Stimulated activated effector memory CD8-positive, alpha-beta T cell treated with anti-CD3 and anti-CD28 coated beads, Interleukin-12 subunit alpha, Interleukin-12 subunit beta, amount 100 ng/mL, for 72 hours (primary cell): ENCODE data around the gene MED4.

Experiments
- ATAC-seq: fragments of 150-1000 bp; cut with Tn5 transposase; 2 replicates; pipeline ENCODE4 v1.10.0; 2021
- DNase-seq, 2 donors: peaks; one replicate each; pipeline ENCODE4 v3.0.0; 2021 to 2022; ENCODE audit warnings: low spot score in 2 of 2
- H3K27ac Mint-ChIP-seq: one replicate; pipeline ENCODE4 v1.8.0; 2022; ENCODE audit warnings: mild to moderate bottlenecking, mixed read lengths
- H3K36me3 Mint-ChIP-seq: one replicate; pipeline ENCODE4 v1.8.0; 2022; ENCODE audit warnings: mild to moderate bottlenecking, mixed read lengths
- H3K4me1 Mint-ChIP-seq: one replicate; pipeline ENCODE4 v1.8.0; 2022; ENCODE audit warnings: mixed read lengths
- H3K4me3 Mint-ChIP-seq: one replicate; pipeline ENCODE4 v1.8.0; 2022; ENCODE audit warnings: mild to moderate bottlenecking, mixed read lengths
- H3K9me3 Mint-ChIP-seq: one replicate; pipeline ENCODE4 v1.8.0; 2022; ENCODE audit warnings: mixed read lengths

MED4 gene

GRCh38 chr13:48094781-48095502 lies at the start of gene MED4:
TSS of gene MED4 (minus strand) at chr13:48095104. CDS start at chr13:48095078, 26 bp downstream.
- Mint-ChIP-seq H3K4me3 (peak within 1 kb of the TSS; percentile 95), H3K9me3 (no peaks in the 10 kb centered on the region), H3K36me3 (peaks cover 26% of the 10 kb centered on the region), H3K4me1 (peaks cover 41% of the 10 kb centered on the region), H3K27ac (peak within 1 kb of the TSS; percentile 98)
- DNase-seq = peak; percentile 99 to 100
- peak; percentile 96 for ATAC-seq

GRCh38 chr13:48144413-48145035 lies 49.6 kb upstream of the MED4 start:
- Mint-ChIP-seq H3K36me3 (no peaks in the 10 kb centered on the region), H3K9me3 (no peaks in the 10 kb centered on the region), H3K4me1 (peaks cover 20% of the 10 kb centered on the region), H3K27ac (peak overlapping the region; percentile 10), H3K4me3 (no peak overlapping the region)
- ATAC-seq (peak; percentile 60), DNase-seq (no peak)

- ATAC-seq (no peak), DNase-seq (no peak)
- H3K27ac Mint-ChIP-seq = no peak overlapping the region
- no peaks in the 10 kb centered on the region for H3K9me3 Mint-ChIP-seq
- peaks cover 23% of the 10 kb centered on the region for H3K4me1 Mint-ChIP-seq
- H3K4me3 Mint-ChIP-seq = no peak overlapping the region
- no peaks in the 10 kb centered on the region for H3K36me3 Mint-ChIP-seq
Measured at GRCh38 chr13:48142436-48142835, 47.5 kb upstream of the MED4 start.

GRCh38 chr13:48138270-48138669 lies 43.4 kb upstream of the MED4 start:
- peak; percentile 96 for ATAC-seq
- H3K36me3 Mint-ChIP-seq = no peaks in the 10 kb centered on the region
- no peaks in the 10 kb centered on the region for H3K9me3 Mint-ChIP-seq
- H3K27ac Mint-ChIP-seq = no peak overlapping the region
- H3K4me3 Mint-ChIP-seq = no peak overlapping the region
- H3K4me1 Mint-ChIP-seq = peaks cover 11% of the 10 kb centered on the region
- DNase-seq = no peak

GRCh38 chr13:48132961-48133360 lies 38.1 kb upstream of the MED4 start:
- DNase-seq (no peak), ATAC-seq (no peak)
- Mint-ChIP-seq H3K4me1 (no peaks in the 10 kb centered on the region), H3K4me3 (no peak overlapping the region), H3K9me3 (no peaks in the 10 kb centered on the region), H3K27ac (no peak overlapping the region), H3K36me3 (no peaks in the 10 kb centered on the region)

GRCh38 chr13:48131533-48131932 lies 36.6 kb upstream of the MED4 start:
- no peak for DNase-seq
- Mint-ChIP-seq H3K4me1 (peaks cover 10% of the 10 kb centered on the region), H3K9me3 (no peaks in the 10 kb centered on the region), H3K36me3 (no peaks in the 10 kb centered on the region), H3K27ac (no peak overlapping the region), H3K4me3 (no peak overlapping the region)
- no peak for ATAC-seq

- H3K36me3 Mint-ChIP-seq = no peaks in the 10 kb centered on the region
- peaks cover 10% of the 10 kb centered on the region for H3K4me1 Mint-ChIP-seq
- H3K9me3 Mint-ChIP-seq = no peaks in the 10 kb centered on the region
- peak; percentile 75 for ATAC-seq
- no peak overlapping the region for H3K4me3 Mint-ChIP-seq
- H3K27ac Mint-ChIP-seq = no peak overlapping the region
- DNase-seq = peak; percentile 13 to 55
Measured at GRCh38 chr13:48126944-48127830, 32.3 kb upstream of the MED4 start.

GRCh38 chr13:48125794-48126228 lies 30.9 kb upstream of the MED4 start:
- Mint-ChIP-seq H3K36me3 (no peaks in the 10 kb centered on the region), H3K4me1 (peaks cover 10% of the 10 kb centered on the region), H3K27ac (no peak overlapping the region), H3K4me3 (no peak overlapping the region), H3K9me3 (no peaks in the 10 kb centered on the region)
- no peak for DNase-seq
- no peak for ATAC-seq

- no peak overlapping the region for H3K4me3 Mint-ChIP-seq
- H3K9me3 Mint-ChIP-seq = no peaks in the 10 kb centered on the region
- DNase-seq (no peak), ATAC-seq (no peak)
- peaks cover 10% of the 10 kb centered on the region for H3K4me1 Mint-ChIP-seq
- H3K36me3 Mint-ChIP-seq = no peaks in the 10 kb centered on the region
- H3K27ac Mint-ChIP-seq = no peak overlapping the region
Measured at GRCh38 chr13:48123812-48124211, 28.9 kb upstream of the MED4 start.

GRCh38 chr13:48121733-48122132 lies 26.8 kb upstream of the MED4 start:
- peaks cover 2% of the 10 kb centered on the region for H3K4me1 Mint-ChIP-seq
- ATAC-seq = no peak
- no peak overlapping the region for H3K4me3 Mint-ChIP-seq
- DNase-seq = no peak
- H3K27ac Mint-ChIP-seq = no peak overlapping the region
- no peaks in the 10 kb centered on the region for H3K9me3 Mint-ChIP-seq
- H3K36me3 Mint-ChIP-seq = no peaks in the 10 kb centered on the region

- ATAC-seq (no peak), DNase-seq (no peak)
- H3K9me3 Mint-ChIP-seq = no peaks in the 10 kb centered on the region
- H3K4me1 Mint-ChIP-seq = no peaks in the 10 kb centered on the region
- no peaks in the 10 kb centered on the region for H3K36me3 Mint-ChIP-seq
- H3K27ac Mint-ChIP-seq = no peak overlapping the region
- no peak overlapping the region for H3K4me3 Mint-ChIP-seq
Measured at GRCh38 chr13:48120241-48120640, 25.3 kb upstream of the MED4 start.

GRCh38 chr13:48118030-48118429 lies 23.1 kb upstream of the MED4 start:
- DNase-seq (no peak), ATAC-seq (no peak)
- Mint-ChIP-seq H3K4me1 (no peaks in the 10 kb centered on the region), H3K36me3 (no peaks in the 10 kb centered on the region), H3K27ac (no peak overlapping the region), H3K4me3 (no peak overlapping the region), H3K9me3 (no peaks in the 10 kb centered on the region)

- ATAC-seq (no peak), DNase-seq (no peak)
- no peak overlapping the region for H3K4me3 Mint-ChIP-seq
- no peak overlapping the region for H3K27ac Mint-ChIP-seq
- H3K9me3 Mint-ChIP-seq = no peaks in the 10 kb centered on the region
- no peaks in the 10 kb centered on the region for H3K4me1 Mint-ChIP-seq
- no peaks in the 10 kb centered on the region for H3K36me3 Mint-ChIP-seq
Measured at GRCh38 chr13:48116808-48117207, 21.9 kb upstream of the MED4 start.

GRCh38 chr13:48113756-48114130 lies 18.8 kb upstream of the MED4 start:
- Mint-ChIP-seq H3K4me3 (no peak overlapping the region), H3K9me3 (no peaks in the 10 kb centered on the region), H3K27ac (no peak overlapping the region), H3K4me1 (no peaks in the 10 kb centered on the region), H3K36me3 (no peaks in the 10 kb centered on the region)
- ATAC-seq = no peak
- DNase-seq = no peak

GRCh38 chr13:48112896-48113755 lies 18.2 kb upstream of the MED4 start:
- Mint-ChIP-seq H3K4me3 (no peak overlapping the region), H3K4me1 (no peaks in the 10 kb centered on the region), H3K36me3 (no peaks in the 10 kb centered on the region), H3K9me3 (no peaks in the 10 kb centered on the region), H3K27ac (no peak overlapping the region)
- DNase-seq (no peak), ATAC-seq (no peak)
